Kidney (tissue), 14 donors: Measurements from ENCODE around the gene EHBP1. TPM values are rescaled to one million over a fixed set of nuclear protein-coding genes. Genes with fewer than 3 reads are reported as not detected.

Source experiments
- DNase-seq, 5 donors: peaks; one replicate each; pipeline ENCODE4 v3.0.0-alpha.2; 2013 to 2020
- FAIRE-seq: peaks from 2 replicates; lab custom pipeline; 2012; peaks lifted over from hg19 to GRCh38; lab: Jason Lieb, UNC
- H3K27ac ChIP-seq, 2 donors: one replicate each; pipeline ENCODE4 v1.7.0; 2013; ENCODE audit warnings: low read depth in 2 of 2, low read length in 2 of 2, inconsistent platforms in 1 of 2
- H3K27me3 ChIP-seq: one replicate; pipeline ENCODE4 v1.7.1; 2013; ENCODE audit warnings: low read length, inconsistent platforms; ENCODE audit not compliant: control insufficient read depth, insufficient read depth
- H3K36me3 ChIP-seq, 3 donors: one replicate each; pipeline versions ENCODE4 v1.7.0 to v1.7.1; 2013; ENCODE audit warnings: low read length in 3 of 3, control low read depth in 1 of 3, inconsistent platforms in 1 of 3; ENCODE audit not compliant: insufficient read depth in 3 of 3, control insufficient read depth in 2 of 3
- H3K4me1 ChIP-seq, 3 donors: one replicate each; pipeline versions ENCODE4 v1.7.0 to v1.7.1; 2013; ENCODE audit warnings: low read length in 3 of 3, inconsistent platforms in 1 of 3, low read depth in 1 of 3; ENCODE audit not compliant: control insufficient read depth in 2 of 3, insufficient read depth in 2 of 3
- H3K4me3 ChIP-seq, 3 donors: one replicate each; pipeline versions ENCODE4 v1.7.0 to v1.8.1; 2013; ENCODE audit warnings: low read length in 3 of 3, control low read depth in 1 of 3, inconsistent platforms in 1 of 3
- H3K9ac ChIP-seq, 3 donors: one replicate each; pipeline versions ENCODE4 v1.7.0 to v1.7.1; 2013; ENCODE audit warnings: low read length in 3 of 3, control low read depth in 1 of 3, inconsistent platforms in 1 of 3
- H3K9me3 ChIP-seq, 3 donors: one replicate each; pipeline versions ENCODE4 v1.7.0 to v1.7.1; 2013; ENCODE audit warnings: low read length in 3 of 3, control low read depth in 1 of 3, inconsistent platforms in 1 of 3; ENCODE audit not compliant: control insufficient read depth in 2 of 3, insufficient read depth in 1 of 3
- intact Hi-C: fragments of 100-400 bp; cut with DNase I; formaldehyde crosslinking; loops from one replicate; pipeline ENCODE4 v1.11.1; 2022
- polyA plus RNA-seq: library from polyadenylated mRNA; stranded (reverse); fragments of 350-450 nt; fragmentation: Illumina TruSeq; extraction: RNeasy Lipid Tissue Mini Kit (QIAGEN cat#74804); gene quantifications from one replicate; pipeline ENCODE4 v1.2.3, GENCODE V29; 2014; ENCODE audit warnings: low read depth, low replicate concordance; ENCODE audit not compliant: insufficient read depth
- total RNA-seq: library from RNA; stranded (reverse); fragmentation: NEBNext Ultra II Directional; extraction: Animal tissue kit (Norgen Biotek cat#: 25700); gene quantifications from one replicate; pipeline ENCODE4 v1.2.1, GENCODE V29; 2021
- TF ChIP-seq, protein P1 (sequence below): IDR thresholded peaks from 3 replicates; pipeline ENCODE4 v1.5.1; 2012; ENCODE audit warnings: mild to moderate bottlenecking, moderate library complexity, borderline replicate concordance; ENCODE audit not compliant: insufficient read depth; ENCODE audit errors: extremely low read depth
- donor health status: control.
- donor health status: control.
- donor health status: control.
- donor health status: control.
- donor health status: control.
- donor health status: DM: yes; HTN: yes; CAD: no.
- donor health status: Normal renal cell carcinoma (clear cell type).

Gene EHBP1
- total and polyA plus RNA-seq, 2 donors from 2014 or later, result 12.5 to 42.7 TPM

GRCh38 chr2:63049211-63049969 lies 343.9 kb downstream of the EHBP1 start:
- H3K9ac ChIP-seq, result no peak overlapping the region
- intact Hi-C loops, result no loop called here
- H3K27me3 ChIP-seq, result peaks cover 70% of the 10 kb centered on the region
- H3K4me1 ChIP-seq, result peaks cover 0 to 7% (median 6%) of the 10 kb centered on the region in 3 donors
- FAIRE-seq (no peak), DNase-seq (peak in 3 of 5 donors; percentile 31 to 60 (median 46))
- TF ChIP-seq, protein P1, sequence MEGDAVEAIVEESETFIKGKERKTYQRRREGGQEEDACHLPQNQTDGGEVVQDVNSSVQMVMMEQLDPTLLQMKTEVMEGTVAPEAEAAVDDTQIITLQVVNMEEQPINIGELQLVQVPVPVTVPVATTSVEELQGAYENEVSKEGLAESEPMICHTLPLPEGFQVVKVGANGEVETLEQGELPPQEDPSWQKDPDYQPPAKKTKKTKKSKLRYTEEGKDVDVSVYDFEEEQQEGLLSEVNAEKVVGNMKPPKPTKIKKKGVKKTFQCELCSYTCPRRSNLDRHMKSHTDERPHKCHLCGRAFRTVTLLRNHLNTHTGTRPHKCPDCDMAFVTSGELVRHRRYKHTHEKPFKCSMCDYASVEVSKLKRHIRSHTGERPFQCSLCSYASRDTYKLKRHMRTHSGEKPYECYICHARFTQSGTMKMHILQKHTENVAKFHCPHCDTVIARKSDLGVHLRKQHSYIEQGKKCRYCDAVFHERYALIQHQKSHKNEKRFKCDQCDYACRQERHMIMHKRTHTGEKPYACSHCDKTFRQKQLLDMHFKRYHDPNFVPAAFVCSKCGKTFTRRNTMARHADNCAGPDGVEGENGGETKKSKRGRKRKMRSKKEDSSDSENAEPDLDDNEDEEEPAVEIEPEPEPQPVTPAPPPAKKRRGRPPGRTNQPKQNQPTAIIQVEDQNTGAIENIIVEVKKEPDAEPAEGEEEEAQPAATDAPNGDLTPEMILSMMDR, result no peak
- peak overlapping the region in 1 of 3 donors; percentile 41 for H3K4me3 ChIP-seq
- H3K9me3 ChIP-seq, result no peaks in the 10 kb centered on the region
- peaks cover 0 to 3% (median 0%) of the 10 kb centered on the region in 3 donors for H3K36me3 ChIP-seq
- H3K27ac ChIP-seq, result no peak overlapping the region

DNA sequence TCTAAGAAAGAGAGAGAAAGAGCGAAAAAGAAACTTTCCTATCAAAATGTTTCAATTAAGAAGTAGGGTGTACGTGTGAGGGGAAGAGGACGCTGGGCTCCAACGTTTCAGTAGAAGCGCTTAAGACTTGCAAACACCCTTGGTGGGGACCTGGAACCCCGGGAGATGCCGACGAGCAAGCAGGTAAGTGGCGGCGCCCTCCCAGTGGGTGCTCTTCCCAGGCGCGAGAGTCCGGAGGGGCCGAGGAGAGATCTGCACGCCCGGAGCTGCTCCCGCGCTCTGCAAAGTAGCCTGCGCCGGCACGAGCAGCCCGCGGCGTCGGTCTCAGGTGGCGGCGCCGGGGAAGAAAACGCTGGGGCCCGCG lies 344.4 kb downstream of the EHBP1 start:
- intact Hi-C loops, result no loop called here
- no peaks in the 10 kb centered on the region for H3K9me3 ChIP-seq
- TF ChIP-seq, protein P1, result no peak
- H3K27ac ChIP-seq, result no peak overlapping the region
- peak overlapping the region in 2 of 3 donors; percentile 33 to 41 for H3K4me3 ChIP-seq
- FAIRE-seq (no peak), DNase-seq (peak in 3 of 5 donors; percentile 63 to 68 (median 65))
- H3K27me3 ChIP-seq, result peaks cover 72% of the 10 kb centered on the region
- peaks cover 0 to 3% (median 0%) of the 10 kb centered on the region in 3 donors for H3K36me3 ChIP-seq
- no peak overlapping the region for H3K9ac ChIP-seq
- H3K4me1 ChIP-seq, result peaks cover 0 to 7% (median 6%) of the 10 kb centered on the region in 3 donors

DNA sequence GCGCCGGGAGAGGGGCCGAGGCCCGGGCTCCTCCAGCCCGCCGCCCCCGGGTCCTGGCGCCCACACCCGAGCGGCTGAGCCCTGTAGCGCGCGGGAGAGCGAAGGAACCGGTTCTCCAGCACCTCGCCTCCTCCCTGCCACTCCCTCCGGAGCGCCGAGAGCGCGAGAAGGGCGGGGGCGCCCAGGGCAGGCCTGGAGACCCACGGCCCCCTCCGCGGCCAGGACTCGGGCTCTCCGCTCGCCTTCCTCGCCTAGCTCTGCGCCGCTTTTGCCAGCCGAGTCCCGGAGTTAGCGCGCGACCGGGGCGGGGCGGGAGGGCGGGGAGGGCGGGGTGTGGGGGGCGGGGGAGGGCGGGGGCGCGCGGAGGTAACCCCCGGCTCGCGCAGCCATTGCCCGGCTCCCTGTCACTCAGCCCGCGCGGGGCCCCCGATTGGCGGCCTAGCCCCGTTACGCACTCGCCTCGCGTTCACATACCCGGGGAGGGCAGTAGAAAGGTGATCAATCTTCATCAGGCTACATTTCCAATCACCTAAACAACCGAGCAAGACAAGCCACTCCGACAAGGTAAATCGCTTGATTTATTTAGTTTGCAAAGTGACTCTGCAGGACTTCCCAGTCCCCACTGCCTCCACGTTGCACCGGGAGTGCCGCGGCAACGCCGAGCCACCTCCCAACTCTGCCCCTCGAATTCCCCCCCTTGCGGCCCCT lies 345.0 kb downstream of the EHBP1 start, which contains the start of gene OTX1:
TSS of gene OTX1 (plus strand) at position 497 of the 708 bp plus-strand sequence. CDS start 2,161 bp downstream, outside the sequence.
- peak within 1 kb of the TSS; percentile 7 to 75 (median 69) for H3K4me3 ChIP-seq
- DNase-seq (peak; percentile 53 to 74 (median 66)), FAIRE-seq (no peak)
- no peak within 1 kb of the TSS for H3K9ac ChIP-seq
- TF ChIP-seq, protein P1, result no peak
- peaks cover 72% of the 10 kb centered on the region for H3K27me3 ChIP-seq
- no peaks in the 10 kb centered on the region for H3K9me3 ChIP-seq
- intact Hi-C loops, result no loop called here
- H3K4me1 ChIP-seq, result peaks cover 0 to 10% (median 6%) of the 10 kb centered on the region in 3 donors
- no peak within 1 kb of the TSS for H3K27ac ChIP-seq
- H3K36me3 ChIP-seq, result peaks cover 0 to 3% (median 0%) of the 10 kb centered on the region in 3 donors
